Measurements from ENCODE around the gene CIDEB.

The CIDEB gene

GRCh38 chr14:24290746-24291145 is 17.0 kb downstream of the CIDEB start:
- no peak for DNase-seq

DNA sequence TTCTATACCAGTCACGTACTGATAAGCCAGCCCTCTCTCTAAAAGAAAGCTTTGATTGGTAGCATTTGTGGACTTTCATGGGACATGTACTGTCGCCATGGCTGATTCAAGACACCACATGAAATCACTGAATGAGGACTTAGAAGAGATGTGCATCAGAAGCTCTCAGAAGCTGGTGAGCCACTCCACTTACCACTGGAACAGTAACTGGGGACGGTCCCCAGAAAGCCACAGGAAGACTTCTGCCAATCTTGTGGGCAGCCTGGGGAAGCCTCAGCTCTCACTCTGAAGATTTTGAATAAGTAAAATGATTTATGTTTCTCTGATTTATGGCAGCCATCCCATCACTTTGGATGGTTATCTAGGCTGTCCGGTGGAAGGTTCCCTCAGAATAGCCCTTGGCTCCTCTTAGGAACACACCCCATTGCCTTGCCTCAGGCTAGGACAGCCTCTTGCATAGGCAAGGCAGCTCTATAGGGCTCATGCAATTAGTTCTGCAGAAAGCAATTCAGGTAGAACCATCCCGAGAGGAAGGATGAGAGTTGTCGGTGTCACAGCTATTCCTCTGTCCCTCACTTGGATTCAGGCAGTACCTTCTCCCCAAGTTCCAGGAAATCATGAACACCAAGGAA is 18.0 kb downstream of the CIDEB start:
- DNase-seq = no peak

- no peak for DNase-seq
Observed at GRCh38 chr14:24286996-24287395, 20.8 kb downstream of the CIDEB start.

- DNase-seq = no peak
Observed at GRCh38 chr14:24285351-24285750, 22.4 kb downstream of the CIDEB start.

- no peak for DNase-seq
Observed at GRCh38 chr14:24284501-24285035, 23.2 kb downstream of the CIDEB start.

DNA sequence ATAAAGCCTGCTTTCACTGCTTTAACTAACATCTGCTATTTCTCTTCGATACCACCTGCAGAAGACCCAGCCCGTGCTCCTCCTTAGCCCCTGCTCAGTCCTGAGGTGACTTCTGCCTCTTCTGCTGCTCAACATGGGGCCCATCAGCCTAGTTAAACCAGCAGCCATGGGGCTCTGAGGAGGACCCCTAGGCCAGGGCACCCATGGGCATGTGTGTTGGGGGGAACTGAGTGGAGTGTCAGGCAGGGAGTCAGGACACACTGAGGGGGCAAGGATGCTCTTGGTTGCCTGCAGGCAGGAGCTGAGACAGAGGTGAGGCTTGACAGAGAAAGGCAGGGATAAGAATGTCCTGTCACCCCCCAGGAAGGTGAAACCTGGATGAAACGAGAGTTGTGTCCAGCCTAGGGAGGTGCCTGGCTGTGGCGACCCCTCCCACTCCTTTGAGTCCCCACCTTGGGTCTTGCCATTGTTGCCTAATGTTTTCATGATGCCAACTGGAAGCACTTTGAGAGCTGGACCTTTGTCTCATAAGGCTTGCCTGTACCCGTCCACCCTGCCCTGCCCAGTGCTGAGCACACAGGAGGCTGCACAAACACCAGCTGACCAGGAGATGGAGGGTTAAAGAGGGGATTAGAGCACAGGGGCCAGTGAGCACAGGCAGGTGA is 23.8 kb downstream of the CIDEB start:
- DNase-seq = no peak

GRCh38 chr14:24282736-24283135 is 25.0 kb downstream of the CIDEB start:
- DNase-seq = no peak

DNA sequence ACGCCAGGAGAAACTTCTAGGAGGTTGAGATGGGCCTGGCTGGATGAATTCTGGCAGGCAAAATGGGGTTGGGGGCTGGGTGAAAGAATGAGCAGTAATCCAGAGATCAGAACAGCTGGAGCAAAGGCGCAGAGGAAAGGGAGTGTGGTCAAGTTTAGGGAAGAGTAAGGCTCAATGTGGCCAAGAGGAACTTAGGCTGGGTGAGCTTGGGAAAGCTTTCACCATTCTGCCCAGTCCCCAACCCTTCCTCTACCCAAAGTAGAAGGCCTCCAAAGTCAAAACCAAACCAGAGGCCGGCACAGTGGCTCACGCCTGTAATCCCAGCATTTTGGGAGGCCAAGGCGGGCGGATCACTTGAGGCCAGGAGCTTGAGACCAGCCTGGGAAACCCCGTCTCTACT is 26.1 kb downstream of the CIDEB start:
- DNase-seq = no peak

- no peak for DNase-seq
Observed at GRCh38 chr14:24280797-24281460, 26.8 kb downstream of the CIDEB start.

DNA sequence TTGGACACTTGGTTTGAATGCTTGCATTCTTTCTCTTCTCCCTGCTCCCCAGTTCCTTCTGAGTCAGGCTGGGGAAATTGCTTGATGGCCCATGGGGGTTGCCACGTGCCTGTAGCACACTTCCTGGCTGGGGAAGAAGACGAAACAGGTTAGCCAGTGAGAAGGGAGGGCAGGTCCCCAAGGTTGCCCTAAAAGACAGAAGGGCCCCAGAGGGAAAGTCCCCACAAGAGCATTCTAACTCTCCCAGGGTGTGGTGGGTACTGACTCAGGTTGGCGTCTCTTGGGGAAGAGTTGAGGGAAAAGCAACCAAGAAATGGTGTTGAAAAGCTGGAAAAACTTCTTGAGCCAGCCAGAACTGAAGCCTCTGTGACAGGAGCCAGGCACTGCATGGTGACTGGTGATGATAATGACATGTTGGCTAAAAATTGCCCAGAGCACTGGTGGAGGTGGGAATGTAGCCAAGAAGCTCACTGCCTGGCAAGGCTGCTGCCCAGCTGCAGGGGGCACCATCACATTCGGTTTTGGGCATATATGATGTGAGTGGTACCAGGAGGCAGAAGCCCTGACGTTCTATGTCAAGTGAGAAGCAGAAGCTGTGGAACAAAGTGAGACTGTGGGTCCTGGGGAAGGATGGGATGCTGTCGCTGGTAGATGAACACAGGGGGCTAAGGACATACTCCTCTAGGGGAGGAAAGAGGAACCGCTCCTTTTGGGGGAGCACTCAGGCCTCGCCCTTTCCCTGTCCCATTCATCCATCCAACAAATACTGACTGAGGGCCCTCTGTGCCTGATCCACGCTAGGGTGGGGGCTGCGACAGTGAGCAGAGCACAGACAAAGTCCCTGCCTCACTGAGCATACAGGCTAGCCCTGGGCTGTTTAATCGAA is 28.2 kb downstream of the CIDEB start:
- no peak for DNase-seq

DNA sequence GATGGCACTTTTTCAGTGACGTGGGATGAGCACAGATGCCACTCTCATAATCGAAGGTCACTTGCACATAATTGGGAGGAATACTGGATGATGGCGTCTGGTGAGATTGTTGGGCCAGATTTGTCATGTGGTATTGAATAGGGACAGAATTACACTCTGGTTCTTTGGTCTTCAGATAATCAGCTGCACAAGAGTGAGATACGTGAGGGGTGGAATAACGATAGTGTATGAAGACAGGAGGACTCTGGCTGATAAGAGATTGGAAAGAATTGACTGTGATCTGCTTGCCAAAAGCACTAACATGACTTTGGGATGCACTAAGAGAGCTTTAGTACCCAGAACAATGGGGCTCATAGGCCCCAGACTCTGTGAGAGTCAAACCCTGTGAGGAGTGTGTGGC is 29.4 kb downstream of the CIDEB start:
- no peak for DNase-seq

DNA sequence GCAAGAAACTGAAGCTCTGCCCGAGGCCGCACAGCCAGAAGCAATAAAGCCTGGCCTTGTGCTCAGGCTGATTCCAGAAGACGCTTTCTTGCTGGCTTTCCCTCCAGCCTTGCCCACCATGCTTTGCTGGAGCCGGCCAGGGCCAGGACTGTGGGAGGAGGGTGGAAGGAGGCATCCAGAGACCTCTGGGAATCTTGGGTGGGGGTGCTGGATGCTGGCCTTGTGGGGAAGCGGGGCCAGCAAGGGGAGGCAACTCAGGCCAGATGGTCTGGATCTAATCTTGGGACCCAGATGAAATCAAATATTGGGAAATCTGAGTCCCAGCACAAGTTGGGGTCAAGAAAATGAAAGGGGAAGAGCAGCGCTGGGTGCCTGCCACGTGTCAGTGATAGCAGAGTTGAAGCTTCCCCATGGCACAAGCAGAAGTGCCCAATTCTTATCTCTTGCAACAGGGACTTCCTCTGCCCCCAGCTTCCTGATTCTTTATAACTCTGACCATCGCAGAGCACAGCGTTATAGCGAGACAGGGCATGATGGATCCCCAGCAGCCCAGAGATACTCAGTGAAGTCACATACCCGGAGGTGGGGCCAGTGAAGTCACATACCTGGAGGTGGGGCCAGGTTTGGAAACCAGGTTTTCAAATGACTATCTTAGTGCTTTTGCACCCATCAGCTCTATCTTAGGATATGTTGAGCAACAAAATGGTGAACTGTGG is 30.0 kb downstream of the CIDEB start:
- DNase-seq = no peak

GRCh38 chr14:24277071-24277470 is 30.7 kb downstream of the CIDEB start:
- DNase-seq = no peak

DNA sequence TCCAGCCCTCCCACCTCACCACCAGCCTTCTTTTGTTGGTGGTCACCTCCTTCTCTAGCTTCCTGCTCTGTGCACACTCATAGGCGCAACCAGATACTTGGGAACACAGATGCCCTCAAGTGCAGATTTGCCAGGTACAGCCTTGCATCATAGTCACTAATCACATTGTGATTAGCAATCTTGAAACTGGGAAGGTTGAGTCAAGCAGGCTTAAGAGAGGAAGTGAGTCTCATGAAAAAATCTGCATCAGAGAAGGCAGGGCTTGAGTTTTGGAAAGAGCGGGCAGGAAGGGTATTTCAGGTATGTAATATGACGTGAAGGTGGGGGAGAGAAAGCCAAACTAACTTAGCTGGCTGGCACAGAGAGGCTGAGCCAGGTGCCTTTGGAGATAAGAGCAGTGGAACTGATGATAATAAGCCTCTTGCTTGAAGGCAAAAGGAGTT is 33.7 kb downstream of the CIDEB start:
- DNase-seq = no peak

DNA sequence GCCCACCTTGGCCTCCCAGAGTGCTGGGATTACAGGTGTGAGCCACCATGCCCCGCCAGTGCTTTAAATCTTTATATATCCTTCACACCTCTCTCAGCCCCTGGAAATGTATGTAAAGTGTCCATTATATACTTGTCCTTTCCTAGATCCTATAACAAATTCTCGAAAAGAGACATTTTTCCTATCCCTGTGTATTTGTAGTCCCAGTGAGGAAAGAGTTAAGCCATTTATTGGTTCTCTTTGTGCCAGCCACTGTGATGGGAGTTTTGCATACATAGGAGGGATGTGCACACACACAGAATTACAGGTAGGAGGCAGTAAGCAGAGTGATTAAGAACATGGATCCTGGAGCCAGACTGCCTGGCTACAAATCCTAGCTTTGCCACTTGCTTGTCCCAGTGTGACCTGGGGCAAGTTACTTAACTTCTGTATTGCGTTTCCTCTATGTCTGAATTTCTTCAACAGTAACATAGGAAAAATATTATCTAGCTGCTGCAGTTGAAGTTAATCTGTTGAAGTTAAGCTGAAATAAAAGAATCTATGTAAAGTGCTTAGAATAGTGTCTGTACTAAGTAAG is 34.3 kb downstream of the CIDEB start:
- no peak for DNase-seq

DNA sequence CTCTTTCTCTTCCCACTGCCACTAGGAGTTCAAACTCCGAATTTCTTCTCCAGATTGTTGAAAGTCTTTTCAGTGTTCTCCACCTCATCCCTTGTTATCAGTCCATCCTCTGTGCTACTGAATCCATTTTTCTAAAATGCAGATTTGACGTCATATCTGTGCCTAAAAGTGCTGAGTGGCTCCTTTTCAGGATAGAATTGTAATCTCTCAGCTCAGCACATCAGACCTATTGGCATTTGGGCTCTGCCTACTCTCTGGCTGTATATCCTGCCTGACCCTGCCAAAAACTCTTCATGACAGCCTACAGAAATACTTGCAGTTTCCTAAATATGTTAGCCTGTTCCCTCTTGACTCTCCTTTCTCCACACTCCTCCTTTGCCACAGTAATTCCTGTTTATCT is 35.3 kb downstream of the CIDEB start:
- DNase-seq = no peak

DNA sequence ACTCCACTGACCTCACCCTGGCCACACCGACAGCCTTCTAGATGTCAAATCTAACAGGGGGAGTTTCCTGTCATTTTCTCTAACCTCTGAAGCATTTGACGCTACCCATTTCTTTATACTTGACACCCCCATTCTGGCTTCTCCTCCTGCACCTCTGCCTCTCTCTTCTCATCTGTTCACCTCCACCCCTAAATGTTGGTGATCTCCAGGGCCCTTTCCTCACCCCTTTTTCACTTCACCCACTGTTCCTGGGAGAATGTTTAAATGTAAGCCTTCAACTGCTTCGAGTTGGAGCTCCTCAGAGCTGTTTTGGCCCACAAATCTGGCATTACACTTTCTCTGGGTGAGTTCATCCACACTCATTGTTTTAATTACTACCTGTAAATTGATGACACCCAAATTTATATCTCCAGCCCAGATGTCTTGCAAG is 35.9 kb downstream of the CIDEB start:
- no peak for DNase-seq

GRCh38 chr14:24271134-24271833 is 36.5 kb downstream of the CIDEB start, which contains the start of gene RABGGTA:
RABGGTA (minus strand) TSS chr14:24271597; CDS start chr14:24271115, 482 bp downstream.
- DNase-seq = peak; percentile 86

- no peak for DNase-seq
Observed at GRCh38 chr14:24270537-24271133, 37.1 kb downstream of the CIDEB start.

DNA sequence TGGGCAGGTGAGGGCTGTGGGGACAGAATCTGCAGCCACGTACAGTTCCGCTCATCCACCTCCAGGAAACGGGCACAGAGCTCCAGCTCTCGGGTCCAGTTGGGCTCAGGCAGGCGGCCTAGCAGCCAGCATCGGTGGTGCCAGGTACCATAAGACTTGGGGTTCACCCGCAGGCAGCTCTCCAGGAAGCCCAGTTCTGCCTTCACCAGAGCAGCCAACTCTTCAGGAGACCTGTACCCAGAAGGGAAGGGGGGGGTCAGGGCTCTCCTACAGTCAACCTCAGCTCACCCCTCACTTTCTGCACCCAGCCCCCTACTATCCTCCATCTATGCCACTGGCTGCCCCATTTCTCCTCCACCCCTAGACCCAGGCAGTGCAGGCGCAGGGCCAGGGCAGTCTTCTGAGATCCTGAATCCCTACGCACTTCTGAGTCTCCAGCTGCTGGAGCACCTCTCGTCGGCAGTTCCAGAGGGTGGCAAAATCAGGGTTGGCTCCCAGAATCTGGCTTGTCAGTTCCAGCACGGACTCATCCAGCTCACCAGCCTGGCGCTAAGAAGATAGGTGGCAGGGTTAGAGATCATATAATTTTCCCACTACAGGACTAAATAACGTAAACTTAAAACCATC is 37.8 kb downstream of the CIDEB start:
- DNase-seq = no peak
